GM23338 (cell line): ENCODE measurements around the gene FMR1NB. TPM values are rescaled to one million over a fixed set of nuclear protein-coding genes. Genes with fewer than 3 reads are reported as not detected.

ENCODE experiments used
- ATAC-seq: fragments of 200-7000 bp; cut with Tn5 transposase; 3 replicates; pipeline ENCODE4 v1.9.1; 2020
- DNase-seq: peaks from one replicate; pipeline ENCODE4 v3.0.0-alpha.2; 2015; ENCODE audit warnings: low spot score
- H2AFZ ChIP-seq: fragments of 200-600 bp; sonication (generic); 2 replicates; pipeline ENCODE4 v1.8.0; 2016; ENCODE audit warnings: antibody characterized with exemption, mild to moderate bottlenecking, moderate library complexity
- H3F3A ChIP-seq: fragments of 200-600 bp; sonication (generic); replicated peaks from 2 replicates; pipeline ENCODE4 v1.8.0; 2017; ENCODE audit warnings: antibody characterized with exemption, mixed run types, low read depth
- H3K27ac ChIP-seq: fragments of 200-600 bp; sonication (generic); 2 replicates; pipeline ENCODE4 v1.6.1; 2016; ENCODE audit warnings: low read depth
- H3K27me3 ChIP-seq: fragments of 200-600 bp; sonication (generic); 2 replicates; pipeline ENCODE4 v1.8.0; 2016; ENCODE audit warnings: mild to moderate bottlenecking, mixed run types, moderate library complexity; ENCODE audit not compliant: insufficient read depth
- H3K36me3 ChIP-seq: fragments of 200-600 bp; sonication (generic); 2 replicates; pipeline ENCODE4 v1.8.0; 2016; ENCODE audit warnings: mild to moderate bottlenecking; ENCODE audit not compliant: insufficient read depth
- H3K4me1 ChIP-seq: fragments of 200-600 bp; sonication (generic); 2 replicates; pipeline ENCODE4 v1.8.0; 2016; ENCODE audit warnings: mild to moderate bottlenecking, moderate library complexity; ENCODE audit not compliant: insufficient read depth
- H3K4me2 ChIP-seq: fragments of 200-600 bp; sonication (generic); 2 replicates; pipeline ENCODE4 v1.7.1; 2017; ENCODE audit warnings: mixed run types
- H3K4me3 ChIP-seq: fragments of 200-600 bp; sonication (generic); 2 replicates; pipeline ENCODE4 v1.6.1; 2016; ENCODE audit warnings: mixed run types
- H3K79me2 ChIP-seq: fragments of 200-600 bp; sonication (generic); replicated peaks from 2 replicates; pipeline ENCODE4 v1.8.0; 2017; ENCODE audit warnings: mild to moderate bottlenecking; ENCODE audit not compliant: insufficient read depth
- H3K9me2 ChIP-seq: fragments of 200-600 bp; sonication (generic); 2 replicates; pipeline ENCODE4 v1.8.0; 2017; ENCODE audit not compliant: insufficient read depth
- H4K20me1 ChIP-seq: fragments of 200-600 bp; sonication (generic); replicated peaks from 2 replicates; pipeline ENCODE4 v1.8.0; 2017; ENCODE audit warnings: mild to moderate bottlenecking; ENCODE audit not compliant: insufficient read depth
- H3K27ac Mint-ChIP-seq: 2 replicates; pipeline ENCODE4 v1.8.0; 2020; ENCODE audit warnings: inconsistent platforms, mild to moderate bottlenecking, moderate library complexity, mixed read lengths
- H3K27me3 Mint-ChIP-seq: 3 replicates; pipeline ENCODE4 v1.8.0; 2022; ENCODE audit warnings: low read depth, mild to moderate bottlenecking, moderate library complexity, mixed read lengths, inconsistent platforms; ENCODE audit not compliant: insufficient read depth, poor library complexity
- H3K36me3 Mint-ChIP-seq: 3 replicates; pipeline ENCODE4 v1.8.0; 2021; ENCODE audit warnings: low read depth, mild to moderate bottlenecking, inconsistent platforms, moderate library complexity, mixed read lengths
- H3K4me1 Mint-ChIP-seq: 3 replicates; pipeline ENCODE4 v1.8.0; 2020; ENCODE audit warnings: mild to moderate bottlenecking, inconsistent platforms, mixed read lengths
- H3K4me3 Mint-ChIP-seq: 3 replicates; pipeline ENCODE4 v1.8.0; 2021; ENCODE audit warnings: moderate library complexity, mild to moderate bottlenecking, inconsistent platforms, mixed read lengths
- H3K9me3 Mint-ChIP-seq: 3 replicates; pipeline ENCODE4 v1.8.0; 2020; ENCODE audit warnings: moderate library complexity, mild to moderate bottlenecking, inconsistent platforms, mixed read lengths
- CTCF ChIP-seq, 2 experiments: fragments of 200-600 bp in 1 of 2; sonication (generic) in 1 of 2; conservative IDR thresholded peaks; 2 replicates each; pipeline versions ENCODE4 v1.5.1 to v1.6.1; 2016 to 2017; ENCODE audit warnings: antibody characterized with exemption in 2 of 2, low read depth in 2 of 2, mild to moderate bottlenecking in 2 of 2, moderate library complexity in 1 of 2
- EZH2phosphoT487 ChIP-seq: fragments of 200-600 bp; sonication (generic); IDR thresholded peaks from one replicate; pipeline ENCODE4 v1.8.1; 2018; ENCODE audit warnings: antibody characterized with exemption; ENCODE audit not compliant: unreplicated experiment
- JUNB ChIP-seq: IDR thresholded peaks from one replicate; pipeline ENCODE4 v1.6.1; 2016; ENCODE audit warnings: antibody characterized with exemption; ENCODE audit not compliant: unreplicated experiment
- REST ChIP-seq: IDR thresholded peaks from one replicate; pipeline ENCODE4 v1.6.1; 2018; ENCODE audit warnings: antibody characterized with exemption; ENCODE audit not compliant: unreplicated experiment
- ZNF331 ChIP-seq: fragments of 250-450 bp; sonication (Bioruptor Pico); IDR thresholded peaks from 2 replicates; pipeline ENCODE4 v1.5.0; 2020; ENCODE audit warnings: low read depth, mild to moderate bottlenecking, moderate library complexity
- ZNF462 ChIP-seq: fragments of 250-450 bp; sonication (Bioruptor Pico); IDR thresholded peaks from 2 replicates; pipeline ENCODE4 v1.5.0; 2020; ENCODE audit warnings: mild to moderate bottlenecking, moderate library complexity
- polyA plus RNA-seq: library from polyadenylated mRNA; unstranded; fragments of >200 nt; fragmentation: Nextera tagmentation; extraction: Ambion mirVana; gene quantifications from 2 replicates; pipeline ENCODE4 v1.2.1, GENCODE V29; 2016
- total RNA-seq: library from RNA; depleted of rRNA; stranded (reverse); fragments of >200 nt; shearing (Covaris generic); gene quantifications from 2 replicates; pipeline ENCODE4 v1.2.3, GENCODE V29; 2014

Gene FMR1NB
- total and polyA plus RNA-seq, 2 experiments from 2014 or later, result not detected

GRCh38 chrX:148043271-148043855 lies 62.2 kb downstream of the FMR1NB start (continued):
- no peak for TF ChIP-seq ZNF462 (CRISPR knock-in tag)
- no peak for TF ChIP-seq ZNF331 (CRISPR knock-in tag)

- no peaks in the 10 kb centered on the region for H3F3A ChIP-seq
- no peak overlapping the region for H3K27ac ChIP-seq
- no peaks in the 10 kb centered on the region for H4K20me1 ChIP-seq
- H3K79me2 ChIP-seq, result no peaks in the 10 kb centered on the region
- no peak overlapping the region for H3K4me3 Mint-ChIP-seq
- ATAC-seq (no peak), DNase-seq (no peak)
- no peaks in the 10 kb centered on the region for H3K36me3 ChIP-seq
- no peak overlapping the region for H2AFZ ChIP-seq
- H3K27me3 Mint-ChIP-seq, result no peaks in the 10 kb centered on the region
- no peak overlapping the region for H3K4me2 ChIP-seq
- no peaks in the 10 kb centered on the region for H3K4me1 Mint-ChIP-seq
- H3K4me3 ChIP-seq, result no peak overlapping the region
- H3K9me3 Mint-ChIP-seq, result no peaks in the 10 kb centered on the region
- no peaks in the 10 kb centered on the region for H3K9me2 ChIP-seq
- H3K27me3 ChIP-seq, result no peaks in the 10 kb centered on the region
- no peaks in the 10 kb centered on the region for H3K36me3 Mint-ChIP-seq
- TF ChIP-seq JUNB, result no peak
- TF ChIP-seq EZH2phosphoT487, result no peak
- H3K4me1 ChIP-seq, result no peaks in the 10 kb centered on the region
- H3K27ac Mint-ChIP-seq, result no peak overlapping the region
Observed at GRCh38 chrX:148047200-148047599, 66.1 kb downstream of the FMR1NB start.

GRCh38 chrX:148049441-148049840 lies 68.3 kb downstream of the FMR1NB start:
- Mint-ChIP-seq H3K4me1 (no peaks in the 10 kb centered on the region), H3K27me3 (no peaks in the 10 kb centered on the region), H3K9me3 (no peaks in the 10 kb centered on the region), H3K36me3 (no peaks in the 10 kb centered on the region), H3K4me3 (no peak overlapping the region), H3K27ac (no peak overlapping the region)
- peak; percentile 58 for DNase-seq
- no peak for TF ChIP-seq REST
- TF ChIP-seq CTCF (conservative IDR thresholded peaks at IDR 0.05; ENCODE audit: low read depth in 2 of 2), result peak; percentile 52 to 54
- H3K4me1 ChIP-seq, result no peaks in the 10 kb centered on the region
- H3K27ac ChIP-seq, result no peak overlapping the region
- H3F3A ChIP-seq, result no peaks in the 10 kb centered on the region
- no peak overlapping the region for H3K4me3 ChIP-seq
- no peaks in the 10 kb centered on the region for H3K36me3 ChIP-seq
- no peaks in the 10 kb centered on the region for H3K79me2 ChIP-seq
- no peaks in the 10 kb centered on the region for H4K20me1 ChIP-seq
- H3K9me2 ChIP-seq, result no peaks in the 10 kb centered on the region
- H3K27me3 ChIP-seq, result no peaks in the 10 kb centered on the region
- no peak overlapping the region for H2AFZ ChIP-seq
- H3K4me2 ChIP-seq, result no peak overlapping the region
- no peak for ATAC-seq
